GM12878 (cell line): ENCODE results near the gene ARID3B. TPM values are rescaled to one million over a fixed set of nuclear protein-coding genes. Genes with fewer than 3 reads are reported as not detected.

Experiments
- ATAC-seq: fragments of 200-7000 bp; cut with Tn5 transposase; 3 replicates; pipeline ENCODE4 v1.9.1; 2020; ENCODE audit warnings: mild to moderate bottlenecking, moderate library complexity
- BruUV-seq: library from RNA; stranded (reverse); fragments of 400-500 nt; replicated peaks from 2 replicates; lab custom pipeline; 2021; lab: Mats Ljungman, UMichigan
- CTCF ChIA-PET: fragments of 300-600 bp; sonication (Branson Sonifier 250); formaldehyde crosslinking; extraction: SDS; loops from one replicate; lab custom pipeline; 2021; ENCODE audit warnings: inconsistent platforms; lab: Yijun Ruan, JAX
- POLR2A ChIA-PET: fragments of 350-600 bp; formaldehyde crosslinking; extraction: SDS; loops from one replicate; lab custom pipeline; 2021; ENCODE audit warnings: inconsistent platforms; lab: Charles Lee
- RAD21 ChIA-PET: fragments of 300-600 bp; sonication (Branson Sonifier 250); formaldehyde crosslinking; loops from one replicate; lab custom pipeline; 2023; ENCODE audit warnings: antibody characterized with exemption; ENCODE audit not compliant: unreplicated experiment; lab: Charles Lee
- SMC1A ChIA-PET: fragments of 300-600 bp; sonication (Branson Sonifier 250); formaldehyde crosslinking; loops from one replicate; lab custom pipeline; 2023; ENCODE audit not compliant: unreplicated experiment, uncharacterized antibody; lab: Charles Lee
- DNase-seq: peaks from one replicate; pipeline ENCODE4 v3.0.0-alpha.2; 2011; ENCODE audit warnings: low read depth, low spot score
- FAIRE-seq: peaks from 3 replicates; lab custom pipeline; 2011; peaks lifted over from hg19 to GRCh38; lab: Jason Lieb, UNC
- H2AFZ ChIP-seq: 2 replicates; pipeline ENCODE4 v1.6.0; 2011; ENCODE audit warnings: low read depth, low read length, control low read depth; ENCODE audit not compliant: control insufficient read depth
- H3K27ac ChIP-seq: 2 replicates; pipeline ENCODE4 v1.5.1; 2011; ENCODE audit warnings: control low read depth; ENCODE audit not compliant: control insufficient read depth, insufficient read depth
- H3K27me3 ChIP-seq, 2 experiments: replicated peaks in 1 of 2; 2 replicates each; pipeline versions ENCODE4 v1.6.0 to v1.6.1; 2011; ENCODE audit warnings: low read length in 1 of 2; ENCODE audit not compliant: control insufficient read depth in 2 of 2, insufficient read depth in 2 of 2
- H3K36me3 ChIP-seq, 2 experiments: 2 replicates each; pipeline ENCODE4 v1.5.1; 2011; ENCODE audit warnings: low read length in 1 of 2; ENCODE audit not compliant: control insufficient read depth in 2 of 2, insufficient read depth in 2 of 2
- H3K4me1 ChIP-seq: 2 replicates; pipeline ENCODE4 v1.6.1; 2011; ENCODE audit warnings: mild to moderate bottlenecking, low read length, moderate library complexity, mixed read lengths; ENCODE audit not compliant: control insufficient read depth, insufficient read depth
- H3K4me2 ChIP-seq: 2 replicates; pipeline ENCODE4 v1.6.0; 2011; ENCODE audit warnings: control low read depth; ENCODE audit not compliant: control insufficient read depth, insufficient read depth
- H3K4me3 ChIP-seq: fragments of 200-600 bp; sonication (generic); 2 replicates; pipeline ENCODE4 v1.5.1; 2016
- H3K79me2 ChIP-seq: 2 replicates; pipeline ENCODE4 v1.6.0; 2011; ENCODE audit warnings: low read length; ENCODE audit not compliant: control insufficient read depth, insufficient read depth
- H3K9ac ChIP-seq: 2 replicates; pipeline ENCODE4 v1.8.0; 2011; ENCODE audit warnings: low read length, control low read depth, mixed read lengths; ENCODE audit not compliant: control insufficient read depth, insufficient read depth
- H3K9me3 ChIP-seq: replicated peaks from 3 replicates; pipeline ENCODE4 v1.5.1; 2011; ENCODE audit warnings: mild to moderate bottlenecking, low read length; ENCODE audit not compliant: control insufficient read depth, insufficient read depth
- H4K20me1 ChIP-seq: 2 replicates; pipeline ENCODE4 v1.6.0; 2011; ENCODE audit not compliant: control insufficient read depth, insufficient read depth
- BACH1 ChIP-seq: fragments of 450-650 bp; IDR thresholded peaks from 2 replicates; pipeline ENCODE4 v1.6.1; 2017; ENCODE audit warnings: mild to moderate bottlenecking, borderline replicate concordance
- GABPA ChIP-seq: IDR thresholded peaks from 2 replicates; pipeline ENCODE4 v1.6.1; 2014; ENCODE audit warnings: antibody characterized with exemption, low read depth, mild to moderate bottlenecking, inconsistent platforms
- HCFC1 ChIP-seq: fragments of 150-350 bp; IDR thresholded peaks from 2 replicates; pipeline ENCODE4 v1.6.1; 2014; ENCODE audit warnings: low read length
- IKZF1 ChIP-seq: fragments of 450-650 bp; conservative IDR thresholded peaks from 2 replicates; pipeline ENCODE4 v1.6.1; 2017; ENCODE audit warnings: antibody characterized with exemption, mild to moderate bottlenecking
- JUND ChIP-seq: IDR thresholded peaks from 2 replicates; pipeline ENCODE4 v1.6.1; 2012; ENCODE audit warnings: low read depth, mild to moderate bottlenecking, low read length, improper control_type of control experiment, moderate library complexity
- TCF12 ChIP-seq: IDR thresholded peaks from 2 replicates; pipeline ENCODE4 v1.6.1; 2011; ENCODE audit warnings: low read depth, mild to moderate bottlenecking, low read length
- WGBS: methylation state at CpG from one replicate; pipeline ENCODE4 v1.1.6; 2016; ENCODE audit warnings: low lambda C conversion rate; ENCODE audit not compliant: insufficient replicate concordance, insufficient coverage; ENCODE audit errors: missing lambda C conversion rate; 5-methylcytosine and 5-hydroxymethylcytosine counted together
- in situ Hi-C: fragments of 300-500 bp; cut with MboI; formaldehyde crosslinking; loops from 9 replicates; pipeline ENCODE4 v1.14.3; 2018; ENCODE audit warnings: mixed read lengths
- intact Hi-C: fragments of 100-400 bp; cut with micrococcal nuclease; formaldehyde crosslinking; loops from one replicate; pipeline ENCODE4 v1.14.2; 2022; ENCODE audit not compliant: unreplicated experiment
- polyA plus RNA-seq, 11 experiments: library from polyadenylated mRNA; depleted of rRNA in 4 of 11; unstranded in 6 of 11; stranded (reverse) in 5 of 11; fragments of >200 nt; fragmentation: Nextera tagmentation in 4 of 11; fragmentation: Illumina TruSeq in 1 of 11; extraction: Ambion mirVana in 4 of 11; extraction: Trizol in 1 of 11; gene quantifications; 1 replicate in 1 of 11; 2 replicates in 10 of 11; pipeline versions ENCODE4 v1.2.1 to v1.2.3, GENCODE V29; 2011 to 2016; ENCODE audit warnings: inconsistent platforms in 2 of 11, missing spikeins in 2 of 11, low read depth in 1 of 11
- total RNA-seq, 4 experiments: library from RNA; depleted of rRNA in 3 of 4; stranded (reverse); fragments of >200 nt in 3 of 4; fragmentation: Illumina TruSeq in 1 of 4; extraction: Trizol in 1 of 4; gene quantifications; 2 replicates each; pipeline versions ENCODE4 v1.2.1 to v1.2.3, GENCODE V29; 2013 to 2021

The ARID3B gene
- total and polyA plus RNA-seq, 10 of the 15 experiments (the other 5 are each of a cell fraction or from before 2014, with no cell fraction given): 1.1 to 33.4 (median 24.0) TPM

GRCh38 chr15:74599156-74599555 lies 58.1 kb downstream of the ARID3B start:
- peaks cover 10 to 11% of the 10 kb centered on the region in 2 experiments; a peak in 3 of 4 replicates for H3K36me3 ChIP-seq
- CTCF ChIA-PET: interaction anchor here (0.5 to 2.0 kb wide), 6 partner anchors 13 to 190 kb away, joined by 3 to 13 read pairs (median 4); no protein-coding TSS in a partner anchor
- no peak overlapping the region for H2AFZ ChIP-seq
- ATAC-seq (no peak), DNase-seq (no peak), FAIRE-seq (no peak)
- TF ChIP-seq IKZF1: no peak
- TF ChIP-seq GABPA: no peak
- TF ChIP-seq TCF12: no peak
- no peak for TF ChIP-seq HCFC1
- no peak for TF ChIP-seq JUND
- TF ChIP-seq BACH1: no peak
- peak overlapping the region; percentile 74; the same call in 1 of the 2 replicates for H3K4me3 ChIP-seq
- H3K27ac ChIP-seq: peak overlapping the region; percentile 73; the same call in 1 of the 2 replicates
- H3K4me2 ChIP-seq: peak overlapping the region; percentile 95
- POLR2A ChIA-PET: interaction anchor here (0.7 to 2.0 kb wide), 6 partner anchors 15 to 214 kb away, joined by 3 to 17 read pairs (median 4); partner anchors contain the start of genes ARID3B and CLK3
- H3K9me3 ChIP-seq: no peaks in the 10 kb centered on the region
- H3K79me2 ChIP-seq: peaks cover 3% of the 10 kb centered on the region
- peak overlapping the region; percentile 81; the same call in 1 of the 2 replicates for H3K9ac ChIP-seq
- no TSS peak for BruUV-seq
- H4K20me1 ChIP-seq: no peaks in the 10 kb centered on the region
- H3K4me1 ChIP-seq: peaks cover 12% of the 10 kb centered on the region; the same call in 1 of the 2 replicates
- SMC1A ChIA-PET: interaction anchor here (1.4 to 1.5 kb wide), 3 partner anchors 11 to 54 kb away, joined by 3 to 10 read pairs (median 5); no protein-coding TSS in a partner anchor
- RAD21 ChIA-PET: interaction anchor here (0.9 to 1.6 kb wide), 4 partner anchors 15 to 225 kb away, joined by 3 to 7 read pairs (median 3); partner anchors contain the start of gene ARID3B
- WGBS: 94% methylated on average over 15 of the region's 15 CpGs
- no peaks in the 10 kb centered on the region for H3K27me3 ChIP-seq
- intact Hi-C loops (no loop called here), in situ Hi-C loops (no loop called here)
